ENCODE data around the gene MPZ.
"Not testable (repeated sequence)": the region's sequence is repeated elsewhere in the genome, so short reads cannot be mapped to it uniquely, and the experiment has no call there.

The MPZ gene

DNA sequence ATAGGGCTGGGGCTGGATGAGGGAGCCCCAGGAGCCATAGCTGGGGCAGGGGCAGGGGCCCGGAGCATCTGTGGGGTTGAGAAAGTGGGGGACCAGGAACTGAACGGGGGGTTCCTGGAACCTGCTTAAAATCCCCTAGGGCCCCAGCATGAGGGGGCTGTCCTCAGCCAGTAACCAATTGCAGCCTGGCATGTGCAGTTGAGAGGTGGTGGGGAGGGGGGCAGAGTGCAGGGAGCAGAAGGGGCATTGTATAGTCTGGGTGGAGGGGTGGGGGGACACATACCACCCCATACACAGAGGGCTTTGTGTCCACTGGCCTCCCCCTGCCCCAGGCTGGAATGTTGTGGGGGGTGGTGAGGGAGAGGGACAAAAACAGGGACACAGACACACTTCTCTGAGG, at the start of gene MPZ:
Gene MPZ, minus strand, starts transcription at position 101 of the 400 bp plus-strand sequence. Its CDS starts 63 bp downstream, at position 38.
- DNase-seq, result no peak

DNA sequence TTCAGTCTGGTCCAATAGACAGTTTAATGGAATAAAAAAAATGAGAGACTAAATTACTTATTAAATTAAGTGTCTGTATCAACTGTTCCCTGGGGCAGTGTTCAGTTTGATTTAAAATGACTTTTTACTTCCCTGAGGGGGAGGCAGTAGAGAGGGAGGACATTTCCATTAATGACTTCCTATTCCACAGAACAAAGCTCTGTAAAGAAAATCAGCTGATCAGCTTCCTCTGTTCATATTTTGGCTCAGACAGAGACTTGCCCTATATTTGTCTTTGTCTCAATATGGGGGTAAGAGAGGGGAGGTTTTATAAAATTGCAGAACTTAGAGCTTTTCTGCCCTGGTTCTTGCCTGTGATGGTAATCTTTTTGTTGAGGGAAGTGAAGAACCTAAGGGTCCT, 49.5 kb upstream of the MPZ start:
- DNase-seq, result no peak

DNA sequence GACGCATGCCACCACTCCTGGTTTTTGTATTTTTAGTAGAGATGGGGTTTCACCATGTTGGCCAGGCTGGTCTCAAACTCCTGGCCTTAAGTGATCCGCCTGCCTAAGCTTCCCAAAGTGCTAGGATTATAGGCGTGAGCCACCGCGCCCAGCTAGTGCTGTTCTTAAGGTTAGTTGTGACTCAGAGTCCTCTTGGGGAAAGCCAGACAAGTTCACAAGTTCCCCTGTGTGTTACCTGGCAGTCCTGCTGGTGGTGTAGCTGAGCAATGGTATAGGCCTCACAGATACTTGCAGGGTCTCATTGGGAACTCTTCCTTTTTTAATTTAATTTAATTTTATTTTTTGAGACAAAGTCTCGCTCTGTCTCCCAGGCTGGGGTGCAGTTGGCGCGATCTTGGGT, 47.3 kb upstream of the MPZ start:
- DNase-seq, result no peak

DNA sequence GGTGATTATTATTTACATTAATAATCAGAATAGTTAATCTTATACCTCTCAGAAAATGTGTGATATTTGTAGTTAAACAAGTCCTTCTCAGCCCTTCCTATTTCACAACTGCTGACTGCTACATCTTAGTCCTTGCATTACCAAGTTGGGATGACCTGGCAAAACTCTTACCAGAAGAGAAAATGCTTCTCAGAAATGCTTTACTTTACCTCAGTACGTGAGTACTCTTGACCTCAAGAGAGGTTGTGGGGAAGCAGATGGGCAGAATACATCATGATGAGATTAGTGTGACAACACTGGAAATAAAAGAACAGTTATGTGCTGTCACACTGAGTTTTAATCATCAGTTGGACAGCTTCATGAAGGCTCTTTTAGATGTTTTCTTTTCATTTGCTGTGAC, 41.7 kb upstream of the MPZ start:
- no peak for DNase-seq

DNA sequence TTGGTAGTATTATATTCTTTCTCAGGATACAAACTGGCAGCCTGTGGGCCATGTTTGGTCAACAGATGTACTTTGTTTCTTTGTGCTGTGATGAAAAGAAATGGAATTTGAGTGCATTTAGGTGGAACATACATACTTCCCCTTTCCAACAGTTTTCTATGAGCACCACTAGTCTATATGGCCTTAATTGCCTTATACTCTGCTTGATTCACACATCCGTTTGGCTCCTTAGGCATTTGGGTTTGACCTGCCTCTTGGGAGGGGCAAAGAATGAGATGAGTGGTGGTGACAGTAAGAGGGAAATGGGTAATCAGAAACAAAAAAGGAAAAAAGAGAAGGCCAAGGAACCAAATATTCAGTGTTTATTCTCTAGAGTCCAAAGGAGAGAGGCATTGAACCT, 40.9 kb upstream of the MPZ start:
- no peak for DNase-seq

DNA sequence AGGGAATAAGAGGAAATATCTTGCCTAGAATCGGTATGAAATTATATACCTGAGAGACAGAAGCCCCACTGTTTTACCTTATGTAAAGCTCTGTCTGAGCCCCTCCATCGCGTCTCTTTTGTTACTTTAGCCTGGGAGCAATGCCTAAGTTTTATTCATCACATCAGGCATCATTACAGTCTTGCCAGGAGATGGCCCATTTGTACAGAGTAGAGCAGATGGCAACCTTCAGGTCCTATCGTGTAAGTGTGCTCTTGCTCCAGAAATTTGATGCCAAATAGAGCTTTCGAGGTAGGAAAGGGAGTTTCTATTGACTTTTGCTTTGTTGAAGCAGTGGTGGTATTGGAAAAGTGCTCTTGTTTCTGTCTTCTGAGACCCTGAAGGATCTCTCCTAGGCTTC, 33.1 kb upstream of the MPZ start:
- DNase-seq, result peak; percentile 8

DNA sequence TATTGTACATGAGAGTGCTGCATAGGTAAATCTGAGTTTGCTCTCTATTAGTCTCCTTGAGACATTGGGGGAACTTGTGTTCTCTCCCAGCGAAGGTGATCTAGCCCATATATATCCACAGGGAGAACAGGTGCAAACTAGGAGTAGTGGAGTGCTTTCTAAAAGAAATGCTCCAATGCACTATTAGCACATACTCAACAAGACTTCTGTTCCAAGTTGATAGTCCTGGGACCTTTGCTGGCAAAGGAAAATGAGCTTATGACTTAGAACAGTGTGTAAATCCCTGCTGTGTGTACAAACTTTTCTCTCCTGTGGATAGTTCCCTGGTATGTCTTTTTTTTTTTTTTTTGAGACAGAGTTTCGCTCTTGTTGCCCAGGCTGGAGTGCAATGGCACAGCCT, 32.4 kb upstream of the MPZ start:
- no peak for DNase-seq

DNA sequence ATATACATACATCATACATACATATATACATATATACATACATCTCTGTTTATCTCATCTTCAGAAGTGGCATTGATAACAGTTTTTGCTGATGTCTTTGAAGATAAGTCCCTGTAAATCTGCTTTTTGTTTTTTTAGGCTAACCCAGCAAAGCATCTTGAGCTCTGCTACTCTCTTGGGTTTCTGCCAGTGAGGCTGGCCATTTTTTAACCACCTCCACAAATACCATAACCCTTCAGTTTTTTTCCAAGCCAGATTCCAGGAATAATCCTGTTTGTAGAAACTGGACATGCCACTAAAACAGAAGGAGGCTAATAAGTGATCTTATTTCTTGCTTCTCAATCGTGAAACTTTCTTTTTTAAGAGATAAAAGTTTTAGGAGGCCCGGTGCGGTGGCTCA, 26.0 kb upstream of the MPZ start:
- no peak for DNase-seq

DNA sequence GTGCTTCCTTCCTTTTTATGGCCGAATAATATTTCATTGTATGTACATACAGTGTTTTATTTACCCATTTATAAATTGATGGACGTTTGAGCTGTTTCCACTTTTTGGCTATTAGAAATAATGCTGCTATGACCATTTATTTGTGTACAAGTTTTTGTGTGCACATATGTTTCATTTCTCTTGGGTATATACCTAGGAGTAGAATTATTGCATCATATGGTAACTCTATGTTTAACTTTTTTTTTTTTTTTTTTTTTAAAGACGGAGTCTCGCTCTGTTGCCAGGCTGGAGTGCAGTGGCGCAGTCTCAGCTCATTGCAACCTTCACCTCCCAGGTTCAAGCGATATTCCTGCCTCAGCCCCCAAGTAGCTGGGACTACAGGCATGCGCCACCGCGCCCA, 23.4 kb upstream of the MPZ start:
- no peak for DNase-seq

DNA sequence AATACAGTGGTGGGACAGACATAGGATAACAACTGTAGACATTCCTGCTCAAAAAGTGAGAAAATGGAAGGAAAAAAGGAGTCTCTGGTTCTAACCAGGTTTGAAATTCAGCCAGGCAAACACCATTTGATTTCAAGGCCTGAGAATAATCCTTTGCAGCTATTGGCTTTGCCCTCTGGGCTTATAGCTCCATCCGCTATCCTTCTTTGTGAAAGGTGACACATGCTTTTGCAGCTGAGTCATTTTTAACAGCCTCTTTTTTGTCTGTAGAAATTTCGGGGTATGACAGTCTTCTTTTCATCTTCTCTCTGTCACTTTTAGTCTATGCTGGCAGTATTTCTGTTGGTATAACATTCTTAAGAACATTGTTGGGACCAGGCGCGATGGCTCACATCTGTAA, 20.6 kb upstream of the MPZ start:
- DNase-seq, result no peak

DNA sequence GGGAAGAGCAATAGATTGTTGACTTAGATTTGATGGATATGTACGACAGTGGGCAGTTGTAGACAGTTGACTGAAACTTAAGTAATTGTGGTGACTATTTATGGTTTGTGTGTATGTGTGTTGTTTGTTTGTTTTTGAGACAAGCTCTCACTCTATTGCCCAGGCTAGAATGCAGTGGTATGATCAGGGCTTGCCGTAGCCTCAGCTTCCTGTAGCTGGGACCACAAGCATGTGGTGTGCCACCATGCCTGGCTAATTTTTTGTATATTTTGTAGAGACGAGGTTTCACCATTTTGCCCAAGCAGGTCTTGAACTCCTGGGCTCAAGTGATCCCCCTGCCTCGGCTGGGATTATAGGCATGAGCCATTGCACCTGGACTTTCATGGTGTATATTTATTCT, 14.3 kb upstream of the MPZ start:
- DNase-seq, result no peak

DNA sequence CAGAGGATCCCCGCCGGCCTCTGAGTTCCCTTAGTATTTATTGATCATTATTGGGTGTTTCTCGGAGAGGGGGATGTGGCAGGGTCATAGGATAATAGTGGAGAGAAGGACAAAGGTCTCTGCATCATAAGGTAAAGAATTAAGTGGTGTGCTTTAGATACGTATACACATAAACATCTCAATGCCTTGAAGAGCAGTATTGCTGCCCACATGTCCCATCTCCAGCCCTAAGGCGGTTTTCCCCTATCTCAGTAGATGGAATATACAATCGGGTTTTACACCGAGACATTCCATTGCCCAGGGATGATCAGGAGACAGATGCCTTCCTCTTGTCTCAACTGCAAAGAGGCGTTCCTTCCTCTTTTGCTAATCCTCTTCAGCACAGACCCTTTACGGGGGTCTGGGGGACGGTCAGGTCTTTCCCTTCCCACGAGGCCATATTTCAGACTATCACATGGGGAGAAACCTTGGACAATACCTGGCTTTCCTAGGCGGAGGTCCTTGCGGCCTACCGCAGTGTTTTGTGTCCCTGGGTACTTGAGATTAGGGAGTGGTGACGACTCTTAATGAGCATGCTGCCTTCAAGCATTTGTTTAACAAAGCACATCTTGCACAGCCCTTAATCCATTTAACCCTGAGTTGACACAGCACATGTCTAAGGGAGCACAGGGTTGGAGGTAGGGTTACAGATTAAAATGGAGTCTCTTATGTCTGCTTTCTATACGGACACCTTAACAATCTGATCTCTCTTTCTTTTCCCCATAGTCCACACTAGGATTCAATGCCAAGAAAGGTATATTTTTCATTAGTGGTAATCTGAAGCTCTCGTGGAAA, 6.3 kb upstream of the MPZ start:
- DNase-seq, result not testable (repeated sequence)

DNA sequence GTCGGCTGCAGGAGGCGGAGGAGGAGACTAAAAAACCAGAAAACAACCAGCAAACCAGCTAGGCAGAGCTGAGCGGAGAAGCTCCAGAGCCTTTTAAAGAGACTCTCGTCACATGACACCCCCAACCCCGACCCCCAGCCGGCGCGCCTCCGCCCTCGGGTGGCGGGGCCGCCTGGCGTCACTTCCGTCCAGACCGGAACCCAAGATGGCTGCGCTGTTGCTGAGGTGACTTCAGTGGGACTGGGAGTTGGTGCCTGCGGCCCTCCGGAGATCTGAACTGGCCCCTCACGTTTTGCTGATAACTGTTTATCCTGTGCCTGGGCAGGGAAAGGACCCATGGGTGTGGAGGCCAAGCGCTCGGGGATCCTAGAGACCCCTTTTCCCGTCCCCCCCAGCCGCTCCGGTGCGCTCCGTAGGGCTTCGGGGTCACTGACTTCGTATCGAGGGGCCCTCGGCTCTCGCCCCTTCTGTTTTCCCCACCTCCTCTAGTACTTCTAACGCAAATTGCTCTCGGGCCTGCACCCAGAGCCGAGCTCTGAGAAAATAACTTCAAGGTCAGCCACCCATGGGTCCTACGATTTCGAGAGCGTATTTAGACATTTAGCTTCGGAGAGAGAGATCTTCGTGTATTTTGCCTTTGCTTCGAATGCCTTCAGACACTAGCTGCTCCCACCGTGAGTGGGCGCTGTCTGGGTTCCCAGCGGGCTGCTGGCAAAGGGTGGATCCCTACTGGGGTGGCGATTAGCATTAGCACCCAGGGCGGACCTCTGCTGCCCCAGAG, 4.6 kb upstream of the MPZ start, which contains the start of gene SDHC:
Gene SDHC, plus strand, starts transcription at position 181 of the 781 bp plus-strand sequence. Its CDS starts 25 bp downstream, at position 206.
- peak; percentile 69 for DNase-seq

DNA sequence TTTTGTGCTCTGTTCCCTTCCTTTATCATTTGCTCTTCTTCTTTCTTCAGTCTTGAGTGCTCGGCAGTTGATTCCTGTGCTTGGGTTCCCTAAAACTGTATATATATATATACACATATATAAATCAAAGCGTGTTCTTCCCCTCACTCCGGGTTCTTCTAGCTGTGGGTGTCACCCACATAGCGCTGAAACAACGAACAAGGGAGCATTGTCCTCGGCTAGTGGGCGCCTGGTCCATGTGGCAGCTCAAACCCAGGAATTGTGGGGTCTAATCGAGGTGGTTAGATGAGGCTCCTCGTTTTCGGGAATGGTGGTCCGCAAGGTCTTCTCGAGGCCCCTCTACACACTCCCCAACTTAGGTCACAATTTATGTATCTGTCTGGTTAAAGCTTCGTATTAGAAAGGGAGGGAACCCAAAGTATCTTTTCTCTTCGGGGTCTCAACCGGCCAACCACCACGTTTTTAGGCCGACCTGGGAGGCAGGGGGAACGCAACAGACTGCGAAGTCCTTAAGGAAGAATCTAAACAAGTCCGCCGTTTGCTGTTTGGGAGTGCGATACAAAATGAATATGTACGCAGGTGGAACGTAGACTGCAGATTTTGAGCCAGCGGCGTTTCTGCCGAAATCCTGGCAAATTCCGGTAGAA, 3.9 kb upstream of the MPZ start:
- no peak for DNase-seq

DNA sequence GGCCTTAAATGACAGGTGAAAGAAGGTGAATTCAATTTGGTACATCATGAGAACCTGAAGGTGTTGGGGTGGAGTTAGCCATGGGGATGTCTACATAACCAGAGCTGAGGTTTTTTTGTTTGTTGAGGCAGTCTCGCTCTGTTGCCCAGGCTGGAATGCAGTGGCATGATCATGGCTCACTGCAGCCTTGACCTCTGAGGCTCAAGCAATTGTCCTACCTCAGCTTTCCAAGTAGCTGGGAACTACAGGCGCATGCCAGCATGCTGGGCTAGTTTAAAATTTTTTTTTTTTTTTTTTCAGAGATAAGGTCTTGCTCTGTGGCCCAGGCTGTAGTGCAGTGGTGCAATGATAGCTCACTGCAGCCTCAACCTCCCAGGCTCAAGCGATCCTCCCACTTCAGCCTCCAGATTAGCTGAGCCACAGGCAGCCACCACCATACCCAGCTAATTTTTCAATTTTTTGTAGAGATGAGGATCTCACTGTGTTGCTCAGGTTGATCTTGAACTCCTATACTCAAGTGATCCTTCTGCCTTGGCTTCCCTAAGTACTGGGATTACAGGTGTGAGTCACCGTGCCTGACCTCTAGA, 1.9 kb upstream of the MPZ start:
- no peak for DNase-seq

DNA sequence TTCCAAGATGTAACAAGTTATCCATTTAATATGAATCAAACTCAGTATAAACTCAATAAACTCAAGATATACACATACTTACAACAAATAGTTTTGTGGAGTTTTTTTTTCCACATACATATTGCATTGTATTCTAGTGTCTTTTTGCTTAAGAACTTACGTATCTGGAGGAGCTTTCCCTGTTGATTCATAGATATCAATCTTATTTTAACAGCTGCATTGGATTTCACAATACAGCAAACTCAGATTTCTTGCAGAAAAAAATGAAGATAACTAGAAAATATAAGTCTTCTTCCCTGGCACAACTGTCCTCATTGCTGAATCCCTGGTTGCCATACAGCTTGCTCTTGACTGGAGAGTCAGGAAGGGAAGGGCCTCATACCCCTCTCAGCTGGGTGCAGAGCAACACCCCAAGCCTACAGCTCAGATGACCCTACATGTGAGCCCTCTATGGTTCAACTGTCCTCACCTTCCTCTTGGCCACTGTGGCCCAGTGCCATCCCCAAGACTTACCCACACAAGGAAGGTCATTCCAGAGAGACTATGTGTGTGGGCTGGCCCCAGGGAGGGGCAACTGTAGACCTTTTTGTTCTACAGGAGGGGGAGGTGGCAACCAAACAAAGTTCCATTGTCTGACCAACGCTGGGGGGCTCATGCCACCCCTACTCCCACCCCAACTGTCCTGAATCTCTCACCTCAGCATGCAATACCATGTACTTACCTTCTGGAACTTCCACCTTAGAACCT, 1.7 kb downstream of the MPZ start:
- no peak for DNase-seq

DNA sequence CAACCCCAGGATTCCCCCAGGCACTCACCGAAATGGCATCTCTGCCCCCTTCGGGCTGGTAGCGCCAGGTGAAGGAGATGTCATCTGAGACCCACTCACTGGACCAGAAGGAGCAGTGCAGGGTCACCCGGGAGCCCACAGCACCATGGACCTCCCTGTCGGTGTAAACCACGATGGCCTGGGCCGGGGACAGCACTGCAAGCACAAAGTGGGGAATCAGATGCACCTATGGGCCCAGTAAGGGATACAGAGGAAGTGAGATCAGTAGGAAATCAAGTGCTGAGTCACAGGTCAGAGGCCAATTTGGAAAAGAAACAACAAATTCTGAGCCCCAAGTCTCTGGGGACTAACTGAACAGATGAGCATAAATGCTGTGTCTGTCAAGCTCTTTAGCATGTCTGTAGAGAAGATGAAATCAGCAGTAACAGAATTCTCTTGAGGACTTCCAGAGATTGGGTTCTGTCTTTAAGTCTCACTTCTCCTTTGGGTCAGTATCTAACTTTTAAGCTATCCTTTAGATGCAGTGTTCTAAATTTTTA, 2.5 kb downstream of the MPZ start:
- DNase-seq, result no peak

DNA sequence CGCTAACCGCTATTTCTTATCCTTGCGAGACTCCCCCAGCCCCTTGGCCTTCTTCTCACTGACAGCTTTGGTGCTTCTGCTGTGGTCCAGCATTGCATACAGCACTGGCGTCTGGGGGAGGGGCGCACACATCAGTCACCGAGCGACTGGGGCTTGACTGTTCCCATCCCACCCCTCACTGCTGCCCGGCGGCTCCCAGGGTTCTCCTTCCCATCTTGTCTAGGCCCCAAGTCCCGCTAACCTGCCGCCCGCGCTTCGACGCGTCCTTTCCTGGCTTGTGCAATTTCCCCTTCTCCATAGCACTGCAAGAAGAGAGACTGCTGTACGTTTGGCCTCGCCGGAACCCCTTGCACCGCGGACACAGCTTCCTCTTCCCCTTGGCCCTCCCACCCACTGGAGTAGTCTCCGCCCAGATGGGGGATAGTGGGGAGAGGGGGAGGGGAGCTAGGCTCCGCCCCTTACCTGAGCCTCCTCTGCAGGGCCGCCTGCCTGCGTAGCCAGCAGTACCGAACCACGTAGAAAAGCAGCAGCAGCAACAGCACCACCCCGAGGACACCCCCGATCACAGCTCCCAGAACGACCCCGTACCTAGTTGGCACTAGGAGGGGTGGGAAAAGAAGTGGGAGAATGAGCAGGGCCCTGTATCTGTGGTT, 3.8 kb downstream of the MPZ start:
- DNase-seq, result no peak

DNA sequence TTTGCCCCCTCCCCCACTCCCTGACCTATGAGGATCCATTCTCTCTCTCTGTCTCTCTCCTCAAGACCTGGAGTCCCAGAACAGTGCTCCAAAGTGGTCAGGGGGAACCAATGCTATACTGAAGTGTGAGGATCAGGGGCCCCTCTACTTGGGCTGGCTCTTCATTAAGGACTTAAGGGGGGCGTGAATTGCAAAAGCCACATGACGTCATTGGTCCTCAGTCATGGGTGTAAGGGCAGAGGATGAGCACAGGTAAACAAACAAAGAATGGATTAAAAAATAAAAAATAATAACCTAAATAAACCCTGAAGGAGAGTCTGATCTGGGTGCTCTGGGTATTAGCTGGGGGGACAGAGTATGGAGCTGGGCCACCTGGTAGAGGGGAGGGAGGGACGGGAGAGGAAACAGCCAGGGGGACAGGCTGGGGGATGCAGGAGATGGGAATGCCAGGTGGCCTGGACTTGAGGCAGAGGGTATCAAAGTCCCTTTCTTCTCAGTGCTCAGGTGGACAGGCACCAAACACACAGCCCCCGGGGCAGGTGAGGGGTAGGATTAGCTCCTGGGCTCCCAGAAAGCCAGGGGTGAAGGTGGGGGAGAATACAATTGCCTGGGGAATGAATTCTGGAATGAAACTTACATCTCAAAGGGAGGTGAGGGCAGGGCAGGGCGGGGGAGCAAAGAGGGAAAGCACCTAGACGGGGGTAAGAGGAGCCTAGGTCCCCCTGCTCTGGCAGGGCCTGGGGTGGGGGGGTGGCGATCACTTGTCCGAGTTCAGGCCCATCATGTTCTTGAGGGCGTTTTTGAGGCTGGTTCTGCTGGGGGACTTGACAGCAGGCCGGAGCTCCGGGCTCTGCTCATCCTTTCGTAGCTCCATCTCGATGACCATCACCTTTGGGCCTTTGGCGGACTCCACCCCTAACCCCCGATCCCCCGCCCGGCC, 4.6 kb downstream of the MPZ start:
- no peak for DNase-seq

DNA sequence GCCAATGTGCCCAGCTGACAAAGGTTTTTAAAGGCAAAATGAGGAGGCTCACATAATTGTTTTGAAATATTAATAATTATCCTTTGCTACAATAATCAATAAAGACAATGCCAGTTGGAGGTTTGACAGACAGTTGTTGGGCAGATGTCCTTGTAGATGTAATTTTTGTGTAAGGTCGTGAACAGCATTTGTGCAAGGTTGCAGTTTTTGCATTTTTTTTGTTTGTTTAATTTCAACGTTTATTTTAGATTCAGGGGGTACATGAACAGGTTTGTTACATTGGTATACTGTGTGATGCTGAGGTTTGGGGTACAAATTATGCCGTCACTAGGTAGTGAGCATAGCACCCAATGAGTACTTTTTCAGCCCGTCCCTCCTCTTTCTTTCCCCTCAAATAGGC, 9.3 kb downstream of the MPZ start:
- no peak for DNase-seq

DNA sequence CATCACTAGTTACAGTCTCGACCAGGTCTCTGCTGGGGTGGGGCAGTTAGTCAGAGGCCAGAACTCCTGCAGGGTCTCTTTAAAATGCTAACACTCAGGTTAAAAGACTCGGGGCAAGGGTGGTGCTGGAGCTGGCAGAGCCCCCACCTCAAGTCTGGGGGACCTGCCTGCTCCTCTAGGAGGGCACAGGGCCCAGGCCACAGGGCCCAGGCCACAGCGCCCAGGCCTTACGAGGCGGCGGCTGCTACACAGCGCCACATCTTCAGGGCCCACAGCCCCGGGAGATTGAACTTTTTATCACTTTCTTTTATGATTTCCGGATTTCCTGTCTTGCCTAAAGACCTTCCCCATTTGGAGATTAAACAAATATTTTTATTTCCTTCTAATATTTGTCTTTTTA, 10.4 kb downstream of the MPZ start:
- DNase-seq, result no peak
